Measurements from ENCODE around the gene DOCK2. TPM values are rescaled to one million over a fixed set of nuclear protein-coding genes. Genes with fewer than 3 reads are reported as not detected.

Gene DOCK2
- total and polyA plus RNA-seq, 2 donors (not counting 3 experiments of a cell fraction or from before 2014, with no cell fraction given), result 0.62 to 4.8 TPM

DNA sequence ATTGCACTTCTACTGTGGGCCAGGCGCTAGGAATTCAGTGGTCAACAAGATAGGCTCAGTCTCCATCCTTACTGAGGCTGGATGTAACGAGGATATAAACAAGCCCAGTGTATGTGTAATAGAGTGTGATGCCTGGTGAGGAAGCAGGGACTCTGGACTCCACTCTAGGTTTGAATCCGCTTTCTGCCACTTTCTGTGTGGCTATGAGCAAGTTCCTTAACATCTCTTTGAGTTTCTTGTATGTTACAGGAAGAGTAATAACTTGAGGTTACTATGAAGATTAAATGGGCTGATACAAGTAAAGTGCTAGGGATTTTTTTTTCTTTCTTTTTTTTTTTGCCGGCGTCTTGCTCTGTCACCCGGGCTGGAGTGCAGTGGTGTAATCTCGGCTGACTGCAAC, 12.4 kb downstream of the DOCK2 start:
- H3K4me2 ChIP-seq (ENCODE audit: insufficient read depth, low read length), result no peak overlapping the region
- no peaks in the 10 kb centered on the region for H3K9me3 ChIP-seq (replicated peaks; ENCODE audit: control insufficient read depth, insufficient read depth, low read length)
- H3K4me1 ChIP-seq (ENCODE audit: control insufficient read depth, extremely low read depth, insufficient read depth, low read length), result peaks cover 13% of the 10 kb centered on the region
- ChIA-PET POLR2A (no interaction called here), CTCF (no interaction called here)
- H3K9me1 ChIP-seq (replicated peaks; ENCODE audit: control insufficient read depth, extremely low read depth, insufficient read depth, low read length), result no peaks in the 10 kb centered on the region
- no peaks in the 10 kb centered on the region for H3K27me3 ChIP-seq (ENCODE audit: control insufficient read depth in 2 of 2, insufficient read depth in 2 of 2, low read length in 2 of 2)
- no peaks in the 10 kb centered on the region for H4K20me1 ChIP-seq (replicated peaks; ENCODE audit: control insufficient read depth, extremely low read depth, insufficient read depth, low read length)
- no peak overlapping the region for H3K4me3 ChIP-seq (replicated peaks in 1 of 3; ENCODE audit: insufficient read depth in 1 of 3, low read depth in 1 of 3, low read length in 3 of 3)
- no peak for DNase-seq (ENCODE audit: low read depth, low spot score)
- no peaks in the 10 kb centered on the region for H3K36me3 ChIP-seq (ENCODE audit: control insufficient read depth in 2 of 2, extremely low read depth in 1 of 2, insufficient read depth in 2 of 2, low read length in 2 of 2)
- no peak overlapping the region for H3K27ac ChIP-seq (ENCODE audit: insufficient read depth, low read depth, low read length)
- FAIRE-seq, result no peak
- intact Hi-C loops (cut with micrococcal nuclease) (no loop called here), dilution Hi-C loops (cut with MboI; ENCODE audit: extremely low pct_ligation_motif_present, low sequenced_read_pairs) (no loop called here)
- TF ChIP-seq CTCF (IDR thresholded peaks at IDR 0.05; ENCODE audit: extremely low read depth in 1 of 2, insufficient read depth in 1 of 2, low read depth in 1 of 2, low read length in 2 of 2), result no peak
- TF ChIP-seq JUN (IDR thresholded peaks at IDR 0.05; ENCODE audit: borderline replicate concordance, insufficient read depth, insufficient read length, low read depth), result no peak
- no peak for TF ChIP-seq MYC (IDR thresholded peaks at IDR 0.05; ENCODE audit: low read depth, low read length)
- no peak for TF ChIP-seq POLR2AphosphoS5 (IDR thresholded peaks at IDR 0.05; ENCODE audit: insufficient read depth, low read depth, low read length)
- no peak for TF ChIP-seq GATA2 (IDR thresholded peaks at IDR 0.05; ENCODE audit: insufficient read depth, insufficient read length, low read depth, low read length)
- no peak for TF ChIP-seq POLR2A (IDR thresholded peaks at IDR 0.05; ENCODE audit: low read depth, low read length)
- no peak for TF ChIP-seq EZH2 (IDR thresholded peaks at IDR 0.05; ENCODE audit: borderline replicate concordance, low read depth, low read length, severe bottlenecking)
- TF ChIP-seq, protein P1, sequence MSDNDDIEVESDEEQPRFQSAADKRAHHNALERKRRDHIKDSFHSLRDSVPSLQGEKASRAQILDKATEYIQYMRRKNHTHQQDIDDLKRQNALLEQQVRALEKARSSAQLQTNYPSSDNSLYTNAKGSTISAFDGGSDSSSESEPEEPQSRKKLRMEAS (IDR thresholded peaks at IDR 0.05; ENCODE audit: insufficient read depth, insufficient read length), result no peak
- no peak for TF ChIP-seq FOS (IDR thresholded peaks at IDR 0.05; ENCODE audit: borderline replicate concordance, insufficient read depth, low read length)
- H2AFZ ChIP-seq (ENCODE audit: low read depth, low read length), result no peak overlapping the region
- no TSS peak for BruUV-seq (replicated peaks)
- no peaks in the 10 kb centered on the region for H3K79me2 ChIP-seq (ENCODE audit: control insufficient read depth, insufficient read depth, low read length)
- H3K9ac ChIP-seq (replicated peaks; ENCODE audit: extremely low read depth, insufficient read depth, low read length), result no peak overlapping the region
